Ishikawa (cell line): ENCODE results near the gene EEF1AKMT4.

Experiments used
- CEBPB ChIP-seq: IDR thresholded peaks from 2 replicates; pipeline ENCODE4 v1.6.1; 2012
- CREB1 ChIP-seq: IDR thresholded peaks from 2 replicates; pipeline ENCODE4 v1.6.1; 2012; ENCODE audit warnings: low read depth
- EGR1 ChIP-seq: IDR thresholded peaks from 2 replicates; pipeline ENCODE4 v1.6.1; 2012
- EP300 ChIP-seq: IDR thresholded peaks from 2 replicates; pipeline ENCODE4 v1.6.1; 2012; ENCODE audit warnings: borderline replicate concordance
- FOXM1 ChIP-seq: IDR thresholded peaks from 2 replicates; pipeline ENCODE4 v1.6.1; 2012; ENCODE audit warnings: low read depth, borderline replicate concordance
- NFIC ChIP-seq: IDR thresholded peaks from 2 replicates; pipeline ENCODE4 v1.6.1; 2012
- RAD21 ChIP-seq: IDR thresholded peaks from 2 replicates; pipeline ENCODE4 v1.6.1; 2012; ENCODE audit warnings: low read depth
- TAF1 ChIP-seq: IDR thresholded peaks from 2 replicates; pipeline ENCODE4 v1.6.1; 2012; ENCODE audit warnings: low read depth, mild to moderate bottlenecking
- TCF12 ChIP-seq: IDR thresholded peaks from 2 replicates; pipeline ENCODE4 v1.6.1; 2012; ENCODE audit warnings: low read depth
- TEAD4 ChIP-seq: IDR thresholded peaks from 2 replicates; pipeline ENCODE4 v1.6.1; 2012
- USF1 ChIP-seq: IDR thresholded peaks from 2 replicates; pipeline ENCODE4 v1.6.1; 2012
- YY1 ChIP-seq: IDR thresholded peaks from 2 replicates; pipeline ENCODE4 v1.6.1; 2012; ENCODE audit warnings: low read depth
- ZBTB7A ChIP-seq: IDR thresholded peaks from 2 replicates; pipeline ENCODE4 v1.6.1; 2012; ENCODE audit warnings: low read depth
- TF ChIP-seq, protein P1 (sequence below): IDR thresholded peaks from 2 replicates; pipeline ENCODE4 v1.6.1; 2012; ENCODE audit warnings: low read depth, mild to moderate bottlenecking
- TF ChIP-seq, protein P2 (sequence below): IDR thresholded peaks from 2 replicates; pipeline ENCODE4 v1.6.1; 2012

Gene EEF1AKMT4

GRCh38 chr3:184209146-184209923, 40.1 kb upstream of the EEF1AKMT4 start:
- TF ChIP-seq, protein P1, sequence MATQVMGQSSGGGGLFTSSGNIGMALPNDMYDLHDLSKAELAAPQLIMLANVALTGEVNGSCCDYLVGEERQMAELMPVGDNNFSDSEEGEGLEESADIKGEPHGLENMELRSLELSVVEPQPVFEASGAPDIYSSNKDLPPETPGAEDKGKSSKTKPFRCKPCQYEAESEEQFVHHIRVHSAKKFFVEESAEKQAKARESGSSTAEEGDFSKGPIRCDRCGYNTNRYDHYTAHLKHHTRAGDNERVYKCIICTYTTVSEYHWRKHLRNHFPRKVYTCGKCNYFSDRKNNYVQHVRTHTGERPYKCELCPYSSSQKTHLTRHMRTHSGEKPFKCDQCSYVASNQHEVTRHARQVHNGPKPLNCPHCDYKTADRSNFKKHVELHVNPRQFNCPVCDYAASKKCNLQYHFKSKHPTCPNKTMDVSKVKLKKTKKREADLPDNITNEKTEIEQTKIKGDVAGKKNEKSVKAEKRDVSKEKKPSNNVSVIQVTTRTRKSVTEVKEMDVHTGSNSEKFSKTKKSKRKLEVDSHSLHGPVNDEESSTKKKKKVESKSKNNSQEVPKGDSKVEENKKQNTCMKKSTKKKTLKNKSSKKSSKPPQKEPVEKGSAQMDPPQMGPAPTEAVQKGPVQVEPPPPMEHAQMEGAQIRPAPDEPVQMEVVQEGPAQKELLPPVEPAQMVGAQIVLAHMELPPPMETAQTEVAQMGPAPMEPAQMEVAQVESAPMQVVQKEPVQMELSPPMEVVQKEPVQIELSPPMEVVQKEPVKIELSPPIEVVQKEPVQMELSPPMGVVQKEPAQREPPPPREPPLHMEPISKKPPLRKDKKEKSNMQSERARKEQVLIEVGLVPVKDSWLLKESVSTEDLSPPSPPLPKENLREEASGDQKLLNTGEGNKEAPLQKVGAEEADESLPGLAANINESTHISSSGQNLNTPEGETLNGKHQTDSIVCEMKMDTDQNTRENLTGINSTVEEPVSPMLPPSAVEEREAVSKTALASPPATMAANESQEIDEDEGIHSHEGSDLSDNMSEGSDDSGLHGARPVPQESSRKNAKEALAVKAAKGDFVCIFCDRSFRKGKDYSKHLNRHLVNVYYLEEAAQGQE = no peak
- TF ChIP-seq YY1 (no peak), RAD21 (no peak), EP300 (no peak), USF1 (no peak), TCF12 (no peak), TAF1 (no peak), ZBTB7A (no peak), TEAD4 (no peak), FOXM1 (no peak), NFIC (no peak)

- TF ChIP-seq, protein P2, sequence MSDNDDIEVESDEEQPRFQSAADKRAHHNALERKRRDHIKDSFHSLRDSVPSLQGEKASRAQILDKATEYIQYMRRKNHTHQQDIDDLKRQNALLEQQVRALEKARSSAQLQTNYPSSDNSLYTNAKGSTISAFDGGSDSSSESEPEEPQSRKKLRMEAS = no peak
- no peak for TF ChIP-seq TCF12
These were observed 38.2 kb upstream of the EEF1AKMT4 start for GRCh38 chr3:184211297-184211696.

DNA sequence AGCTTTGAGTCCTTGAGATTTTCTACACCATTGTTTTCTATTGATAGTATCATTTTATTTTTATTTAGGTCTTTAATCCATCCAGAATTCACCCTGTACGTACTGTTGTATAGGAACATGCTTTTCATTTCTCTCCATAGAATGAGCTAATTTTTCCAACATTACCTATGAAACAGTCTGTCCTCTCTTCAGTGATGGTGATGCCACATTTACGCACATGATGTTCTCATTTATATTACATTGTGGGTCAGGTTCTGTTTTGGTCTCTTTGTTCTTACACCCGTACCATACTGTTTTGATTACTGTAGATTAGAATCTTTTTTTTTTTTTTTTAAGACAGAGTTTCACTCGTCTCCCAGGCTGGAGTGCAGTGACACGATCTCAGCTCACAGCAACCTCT, 37.8 kb upstream of the EEF1AKMT4 start:
- no peak for TF ChIP-seq CREB1
- TF ChIP-seq FOXM1 = no peak
- no peak for TF ChIP-seq ZBTB7A
- TF ChIP-seq EP300 = no peak
- TF ChIP-seq, protein P1 = no peak
- TF ChIP-seq, protein P2 = no peak
- TF ChIP-seq TAF1 = no peak
- no peak for TF ChIP-seq RAD21

DNA sequence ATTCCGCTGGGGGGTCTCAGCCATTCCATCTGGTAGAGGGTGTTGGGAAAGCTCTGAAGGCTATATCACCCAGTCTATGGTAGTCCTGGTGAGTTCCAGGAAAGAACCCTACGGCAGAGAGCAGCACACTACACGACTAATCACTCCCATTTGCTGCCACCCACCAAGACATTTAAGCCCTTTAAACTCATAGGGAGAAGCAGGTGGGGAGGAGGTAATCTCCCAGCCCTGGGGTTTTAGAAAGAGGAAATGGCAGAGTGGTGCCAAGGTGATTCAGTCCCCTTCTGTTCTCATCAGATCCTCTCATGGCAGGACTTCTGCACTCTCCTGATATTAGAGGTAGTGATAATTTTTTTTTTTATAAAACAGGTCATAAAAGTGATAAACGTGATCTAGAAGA, 30.7 kb upstream of the EEF1AKMT4 start:
- TF ChIP-seq CREB1 (no peak), EGR1 (no peak), NFIC (no peak), YY1 (no peak), RAD21 (no peak), TCF12 (no peak), ZBTB7A (no peak), TAF1 (no peak), CEBPB (no peak), EP300 (no peak), FOXM1 (no peak), TEAD4 (no peak), USF1 (no peak)
- TF ChIP-seq, protein P2 = no peak

- no peak for TF ChIP-seq NFIC
- no peak for TF ChIP-seq CREB1
- no peak for TF ChIP-seq TEAD4
- TF ChIP-seq, protein P1 = no peak
- TF ChIP-seq CEBPB = no peak
- no peak for TF ChIP-seq YY1
- no peak for TF ChIP-seq ZBTB7A
- TF ChIP-seq, protein P2 = no peak
- TF ChIP-seq USF1 = no peak
- TF ChIP-seq TCF12 = no peak
- TF ChIP-seq TAF1 = no peak
These were observed 27.0 kb upstream of the EEF1AKMT4 start for GRCh38 chr3:184222521-184222920.
